GM11168 (cell line): Measurements from ENCODE around the gene CCNB2.
"Not testable (repeated sequence)": the region's sequence is repeated elsewhere in the genome, so short reads cannot be mapped to it uniquely, and the experiment has no call there.

Source experiments
- in situ Hi-C: fragments of 300-500 bp; cut with MboI; formaldehyde crosslinking; loops from one replicate; pipeline ENCODE4 v1.12.0; 2022; ENCODE audit warnings: low sequenced_read_pairs; ENCODE audit not compliant: unreplicated experiment

CCNB2 gene

DNA sequence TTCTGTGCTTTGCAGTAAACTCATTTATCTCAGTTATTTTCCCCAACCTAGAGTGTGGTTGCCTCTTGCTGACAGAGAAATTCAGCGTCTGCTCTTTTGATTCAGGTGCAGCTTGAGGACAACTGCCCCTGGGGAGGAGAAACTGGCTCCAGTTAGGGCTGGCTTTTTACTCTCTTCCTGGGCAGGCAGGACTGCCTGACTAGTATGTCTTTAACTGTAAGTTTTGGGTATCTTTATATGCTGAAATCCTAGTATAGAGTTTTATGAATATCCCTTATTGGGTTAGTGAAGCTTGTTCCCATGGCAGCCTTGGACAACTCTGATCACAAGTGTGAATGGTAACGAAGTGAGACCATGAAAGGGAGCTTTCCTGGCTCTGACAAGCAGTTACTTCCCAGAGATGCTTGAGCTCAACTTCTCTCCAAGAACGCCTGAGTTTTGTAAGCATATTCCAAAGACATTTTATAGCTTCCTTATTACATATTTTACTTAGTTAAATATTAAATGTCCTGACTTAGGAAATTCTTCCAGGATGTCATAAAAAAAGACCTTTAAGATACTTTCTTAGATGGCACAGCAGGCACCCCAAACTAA lies 27.1 kb downstream of the CCNB2 start:
- in situ Hi-C loops = no loop called here

- in situ Hi-C loops = no loop called here
Measured at GRCh38 chr15:59133929-59134427, 29.0 kb downstream of the CCNB2 start.

- in situ Hi-C loops = no loop called here
Measured at GRCh38 chr15:59137566-59137965, 32.6 kb downstream of the CCNB2 start.

- in situ Hi-C loops = no loop called here
Measured at GRCh38 chr15:59138243-59138642, 33.3 kb downstream of the CCNB2 start.

- in situ Hi-C loops = no loop called here
Measured at GRCh38 chr15:59140422-59141226, 35.7 kb downstream of the CCNB2 start.

GRCh38 chr15:59143281-59143680 lies 38.3 kb downstream of the CCNB2 start:
- in situ Hi-C loops = no loop called here

GRCh38 chr15:59144594-59144993 lies 39.6 kb downstream of the CCNB2 start:
- in situ Hi-C loops = not testable (repeated sequence)

DNA sequence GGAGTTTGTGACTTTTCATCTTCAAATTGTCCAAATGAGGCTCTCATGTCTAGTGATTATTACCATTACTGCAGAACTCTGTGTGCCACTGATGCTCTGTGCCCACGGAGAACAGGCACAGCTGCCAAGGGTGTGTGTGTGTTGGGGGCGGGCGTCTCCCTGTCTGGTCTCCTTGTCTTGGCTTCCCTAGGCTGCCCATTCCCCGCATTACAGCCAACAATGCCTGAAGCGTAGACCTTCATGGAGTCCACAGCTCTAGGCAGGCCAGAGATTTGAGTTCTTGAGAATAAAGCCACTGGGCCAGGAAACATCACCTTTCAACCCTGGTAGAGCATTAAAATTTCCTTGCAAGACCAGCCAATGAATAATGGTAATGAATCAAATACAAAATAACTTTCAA lies 42.7 kb downstream of the CCNB2 start:
- in situ Hi-C loops = no loop called here

DNA sequence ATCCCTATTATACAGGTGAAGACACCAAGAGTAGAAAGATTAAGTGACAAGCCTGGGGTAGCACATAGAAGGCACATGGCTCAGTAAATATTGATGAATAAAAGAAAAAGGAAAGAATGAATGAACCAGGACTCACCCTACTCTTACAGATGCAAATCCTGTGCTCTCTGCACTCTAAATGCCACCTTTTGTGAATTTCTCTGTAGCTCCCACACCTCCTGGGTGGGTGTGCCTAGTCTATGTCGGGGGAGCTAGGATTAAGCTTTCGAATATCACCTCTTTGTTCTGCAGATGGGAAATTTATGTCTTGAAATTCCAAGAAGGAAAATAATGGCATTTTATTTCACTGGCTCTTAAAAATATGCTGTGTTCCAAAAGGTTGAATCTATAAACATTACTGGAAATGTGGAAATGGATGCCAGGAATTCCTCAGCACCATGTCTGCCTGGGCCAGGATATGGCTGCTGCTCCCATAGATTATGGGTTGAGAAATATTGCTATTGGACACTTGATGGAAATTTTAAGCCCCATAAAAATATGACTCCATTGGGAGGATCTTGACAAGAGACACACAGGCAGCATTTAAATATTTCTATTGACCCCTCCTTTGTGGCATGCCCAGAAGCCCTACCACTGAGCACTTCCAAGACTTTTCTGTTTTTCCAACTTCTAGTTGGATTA lies 43.3 kb downstream of the CCNB2 start:
- in situ Hi-C loops = no loop called here

DNA sequence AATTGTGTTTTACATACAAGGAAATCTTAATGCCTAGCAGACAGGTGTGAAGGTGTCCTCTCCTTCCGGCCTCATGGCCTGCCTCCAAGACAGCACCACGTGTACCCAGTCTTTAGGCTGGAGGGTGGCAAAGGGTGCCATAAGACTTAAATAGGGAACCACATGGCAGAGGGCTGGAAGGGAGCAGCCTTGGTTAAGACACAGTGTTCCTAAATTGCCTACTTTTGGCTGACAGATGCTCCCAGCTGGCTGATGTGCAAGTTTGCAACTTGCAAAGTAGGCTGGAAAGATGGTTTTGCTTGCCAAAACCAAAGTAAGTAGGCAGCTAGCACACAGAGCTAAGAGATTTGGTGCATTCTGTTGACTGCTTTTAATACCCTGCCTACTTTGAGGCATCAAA lies 45.2 kb downstream of the CCNB2 start:
- in situ Hi-C loops = loop anchor here (25.0 kb wide), 1 partner anchor 337 kb away; no protein-coding TSS in a partner anchor

DNA sequence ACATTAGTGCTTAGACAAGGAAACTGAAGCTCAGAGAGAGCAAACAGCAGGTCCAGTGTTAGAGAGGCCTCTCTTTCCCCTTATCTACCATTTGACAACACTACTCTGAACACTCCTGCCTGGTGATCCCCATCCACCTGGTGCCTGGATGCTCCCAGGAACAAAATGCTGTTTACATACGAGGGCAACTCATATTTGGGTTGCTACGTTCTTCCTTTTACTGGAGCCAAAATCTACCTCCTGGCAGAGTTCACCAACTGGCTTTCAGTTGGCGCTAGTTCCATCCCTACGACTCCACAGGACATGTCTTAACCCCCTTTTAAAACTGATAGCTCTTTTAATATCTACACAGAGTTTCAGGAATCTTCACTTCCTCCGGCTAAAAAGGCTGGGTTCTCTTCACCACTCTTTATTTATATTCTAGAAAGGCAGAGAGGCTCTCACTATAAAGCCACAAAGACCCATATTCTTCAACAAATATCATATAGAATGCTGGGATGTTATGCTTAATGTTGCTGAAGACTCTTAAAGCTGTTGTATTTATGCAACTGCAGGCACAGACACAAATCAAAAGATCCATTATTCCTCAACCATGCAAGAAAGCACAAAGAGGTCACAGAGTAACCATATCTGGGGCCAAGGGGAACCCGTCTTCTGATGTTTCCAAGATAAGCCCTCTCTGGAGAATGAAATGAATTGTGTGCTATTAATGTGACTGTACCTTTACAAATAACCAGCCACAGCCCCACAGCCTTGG lies 47.9 kb downstream of the CCNB2 start:
- in situ Hi-C loops = loop anchor here (25.0 kb wide), 1 partner anchor 334 kb away; no protein-coding TSS in a partner anchor

DNA sequence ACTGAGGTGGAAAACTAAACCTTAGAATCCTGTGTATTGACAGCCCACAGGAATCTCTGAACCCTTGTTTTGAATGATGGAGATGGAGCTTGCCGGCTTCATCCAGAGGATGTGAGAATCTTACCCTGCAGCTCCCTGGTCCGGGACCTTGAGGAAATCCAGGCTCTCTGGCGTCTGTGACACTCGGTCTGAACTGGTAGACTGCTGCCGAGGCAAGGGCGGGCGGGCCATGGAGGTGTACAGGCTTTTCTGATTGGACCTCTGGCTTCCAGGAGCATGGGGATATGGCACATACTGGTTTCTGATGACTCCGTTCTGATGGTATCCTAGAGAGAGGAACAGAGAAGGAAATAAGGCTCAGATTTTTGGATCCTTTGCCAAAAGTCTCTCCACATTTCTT lies 48.5 kb downstream of the CCNB2 start:
- in situ Hi-C loops = loop anchor here (25.0 kb wide), 1 partner anchor 334 kb away; no protein-coding TSS in a partner anchor

DNA sequence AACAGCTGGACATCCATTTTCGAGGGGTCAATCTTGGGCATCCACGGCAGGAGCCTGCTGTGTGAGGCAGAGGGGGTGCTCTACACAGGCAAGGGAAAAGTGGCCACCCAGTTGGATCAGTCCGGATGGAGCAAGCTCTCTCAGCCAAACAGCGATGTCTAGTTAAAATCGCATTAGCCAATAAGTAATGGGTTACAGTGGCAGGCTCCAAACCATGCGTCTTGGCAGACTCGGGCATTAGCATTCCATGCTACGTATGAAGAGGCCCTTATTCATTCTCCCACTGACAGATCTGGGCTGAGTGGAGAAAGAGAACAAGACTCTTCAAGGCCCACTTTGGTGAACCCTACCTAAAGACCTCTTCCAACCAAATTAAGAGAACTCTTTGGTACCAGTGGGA lies 49.3 kb downstream of the CCNB2 start:
- in situ Hi-C loops = loop anchor here (25.0 kb wide), 1 partner anchor 333 kb away; no protein-coding TSS in a partner anchor

DNA sequence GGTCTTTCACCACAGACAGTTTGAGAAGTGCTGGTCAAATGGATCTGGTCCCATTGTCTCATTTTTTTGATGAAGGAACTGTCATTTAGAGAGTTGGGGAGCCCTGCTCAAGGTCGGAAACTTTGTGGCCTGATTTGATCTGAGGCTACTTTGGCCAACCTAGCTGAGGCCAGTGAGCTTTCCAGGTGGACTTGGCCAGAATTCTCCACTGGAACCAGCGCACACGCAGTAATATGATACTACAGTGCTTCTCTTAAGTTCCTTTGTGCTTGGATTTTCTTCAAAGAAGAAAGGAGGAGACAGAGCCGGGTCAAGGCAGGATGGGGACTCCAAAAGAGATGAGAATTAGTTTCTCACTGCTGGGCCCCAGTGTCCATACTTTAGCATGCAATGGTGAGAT lies 50.5 kb downstream of the CCNB2 start:
- in situ Hi-C loops = loop anchor here (25.0 kb wide), 1 partner anchor 332 kb away; no protein-coding TSS in a partner anchor

- in situ Hi-C loops = loop anchor here (25.0 kb wide), 1 partner anchor 330 kb away; no protein-coding TSS in a partner anchor
Measured at GRCh38 chr15:59157396-59157795, 52.5 kb downstream of the CCNB2 start.

- in situ Hi-C loops = loop anchor here (25.0 kb wide), 1 partner anchor 329 kb away; no protein-coding TSS in a partner anchor
Measured at GRCh38 chr15:59157840-59158700, 53.1 kb downstream of the CCNB2 start.

DNA sequence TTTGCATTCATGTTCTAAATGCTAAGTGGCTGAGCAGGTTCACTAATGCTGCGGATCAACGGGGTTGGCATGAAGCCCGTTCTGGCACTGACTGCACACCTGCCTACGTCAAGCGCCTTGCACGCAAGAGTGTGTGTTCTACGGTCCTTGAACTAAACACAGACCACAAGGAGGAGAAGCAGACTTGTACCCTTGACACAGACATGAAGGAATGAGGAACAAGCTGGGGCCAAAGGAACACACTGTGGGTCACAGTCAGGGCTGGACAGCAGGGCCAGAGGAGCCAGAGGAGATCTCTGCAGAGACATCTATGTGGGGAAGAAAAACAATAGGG lies 53.7 kb downstream of the CCNB2 start:
- in situ Hi-C loops = loop anchor here (25.0 kb wide), 1 partner anchor 329 kb away; no protein-coding TSS in a partner anchor

DNA sequence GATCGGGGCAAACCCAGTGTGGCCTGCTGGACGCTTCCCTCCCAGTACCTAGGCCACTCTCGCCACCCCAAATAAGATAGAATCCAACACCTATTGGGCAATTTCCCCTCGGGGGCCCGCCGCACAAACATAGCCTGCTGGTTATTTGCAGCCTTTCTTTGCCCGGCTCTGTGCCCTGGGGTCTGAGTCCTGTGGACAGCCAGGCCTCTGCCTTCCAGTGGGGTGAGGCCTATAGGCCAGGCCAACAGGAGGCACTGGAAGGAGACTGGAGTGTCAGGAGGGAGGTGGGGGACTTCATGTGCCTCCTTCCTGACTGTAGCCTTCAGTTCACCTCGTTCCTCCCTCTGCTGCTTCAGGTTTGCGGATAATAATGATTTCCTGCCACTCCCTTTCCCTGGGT lies 54.3 kb downstream of the CCNB2 start:
- in situ Hi-C loops = loop anchor here (25.0 kb wide), 1 partner anchor 328 kb away; no protein-coding TSS in a partner anchor
